Neuronal stem cell (in vitro differentiated cells): ENCODE results near the gene CTDP1.
A peak's percentile ranks its signal among the peaks of the same experiment; 100 is the strongest.
"Not testable (repeated sequence)": the region's sequence is repeated elsewhere in the genome, so short reads cannot be mapped to it uniquely, and the experiment has no call there.

Experiments used
- DNase-seq: peaks from one replicate; pipeline ENCODE4 v3.0.0-alpha.2; 2013; ENCODE audit warnings: low spot score
- H2AFZ ChIP-seq: one replicate; pipeline ENCODE4 v1.6.1; 2013; ENCODE audit warnings: mild to moderate bottlenecking, low read length, inconsistent platforms
- H2AK5ac ChIP-seq: 2 replicates; pipeline ENCODE4 v1.6.1; 2013; ENCODE audit warnings: low read depth, mild to moderate bottlenecking, inconsistent platforms, low read length, moderate library complexity, mixed read lengths
- H2BK120ac ChIP-seq: 2 replicates; pipeline ENCODE4 v1.6.1; 2013; ENCODE audit warnings: low read depth, mild to moderate bottlenecking, inconsistent platforms, low read length, moderate library complexity, mixed read lengths
- H2BK12ac ChIP-seq: one replicate; pipeline ENCODE4 v1.6.1; 2013; ENCODE audit warnings: low read length, inconsistent platforms
- H2BK15ac ChIP-seq: 2 replicates; pipeline ENCODE4 v1.6.1; 2013; ENCODE audit warnings: mild to moderate bottlenecking, low read length, inconsistent platforms, mixed read lengths
- H2BK5ac ChIP-seq: one replicate; pipeline ENCODE4 v1.6.1; 2013; ENCODE audit warnings: inconsistent platforms, mild to moderate bottlenecking, low read length, moderate library complexity
- H3K14ac ChIP-seq: one replicate; pipeline ENCODE4 v1.6.1; 2013; ENCODE audit warnings: low read length, inconsistent platforms
- H3K18ac ChIP-seq: 2 replicates; pipeline ENCODE4 v1.6.1; 2013; ENCODE audit warnings: low read length, inconsistent platforms
- H3K23ac ChIP-seq: 2 replicates; pipeline ENCODE4 v1.6.1; 2013; ENCODE audit warnings: low read depth, mild to moderate bottlenecking, mixed read lengths, low read length, inconsistent platforms; ENCODE audit not compliant: poor library complexity
- H3K27ac ChIP-seq: replicated peaks from 3 replicates; pipeline ENCODE4 v1.5.1; 2013; ENCODE audit warnings: low read length, inconsistent platforms
- H3K27me3 ChIP-seq, 3 experiments: 2 replicates each; pipeline ENCODE4 v1.6.1; 2013; ENCODE audit warnings: low read length in 3 of 3, mild to moderate bottlenecking in 2 of 3, inconsistent platforms in 1 of 3, low read depth in 1 of 3, mixed read lengths in 1 of 3, moderate library complexity in 1 of 3; ENCODE audit not compliant: control insufficient read depth in 3 of 3, insufficient read depth in 3 of 3
- H3K36me3 ChIP-seq, 2 donors: replicated peaks in 1 of 2; 2 replicates each; pipeline ENCODE4 v1.6.1; 2013; ENCODE audit warnings: low read length in 2 of 2; ENCODE audit not compliant: control insufficient read depth in 2 of 2, insufficient read depth in 2 of 2
- H3K4ac ChIP-seq: 2 replicates; pipeline ENCODE4 v1.6.1; 2013; ENCODE audit warnings: inconsistent platforms, mild to moderate bottlenecking, low read length, moderate library complexity
- H3K4me1 ChIP-seq, 2 donors: 1 replicate in 1 of 2; 2 replicates in 1 of 2; pipeline ENCODE4 v1.6.1; 2013; ENCODE audit warnings: low read length in 2 of 2, low read depth in 1 of 2; ENCODE audit not compliant: control insufficient read depth in 2 of 2, insufficient read depth in 1 of 2
- H3K4me2 ChIP-seq: one replicate; pipeline ENCODE4 v1.6.1; 2013; ENCODE audit warnings: mild to moderate bottlenecking, low read length, inconsistent platforms; ENCODE audit not compliant: insufficient read depth, poor library complexity, severe bottlenecking
- H3K4me3 ChIP-seq, 2 donors: 2 replicates each; pipeline ENCODE4 v1.5.1; 2013; ENCODE audit warnings: low read length in 2 of 2, mild to moderate bottlenecking in 2 of 2, inconsistent platforms in 1 of 2, moderate library complexity in 1 of 2
- H3K79me1 ChIP-seq: one replicate; pipeline ENCODE4 v1.6.1; 2013; ENCODE audit warnings: low read depth, mild to moderate bottlenecking, inconsistent platforms, low read length, moderate library complexity
- H3K9ac ChIP-seq: one replicate; pipeline ENCODE4 v1.6.1; 2013; ENCODE audit warnings: mild to moderate bottlenecking, low read depth, low read length, inconsistent platforms; ENCODE audit not compliant: poor library complexity
- H3K9me3 ChIP-seq, 2 donors: replicated peaks in 1 of 2; 2 replicates each; pipeline versions ENCODE3 to v1.6.1; 2013; ENCODE audit warnings: low read length in 2 of 2, mild to moderate bottlenecking in 2 of 2, inconsistent platforms in 1 of 2, low read depth in 1 of 2, mixed read lengths in 1 of 2, moderate library complexity in 1 of 2; ENCODE audit not compliant: control insufficient read depth in 2 of 2, insufficient read depth in 1 of 2
- H4K8ac ChIP-seq: one replicate; pipeline ENCODE4 v1.6.1; 2013; ENCODE audit warnings: low read depth, mild to moderate bottlenecking, inconsistent platforms, low read length, moderate library complexity
- H4K91ac ChIP-seq: one replicate; pipeline ENCODE4 v1.6.1; 2013; ENCODE audit warnings: low read length, low read depth, mild to moderate bottlenecking, inconsistent platforms; ENCODE audit not compliant: poor library complexity
- WGBS, 2 donors: extraction: QIAGEN DNeasy Blood & Tissue Kit; methylation state at CpG; one replicate each; pipeline ENCODE4 v1.1.7; 2013; ENCODE audit warnings: missing lambda C conversion rate in 2 of 2, mixed read lengths in 1 of 2; ENCODE audit not compliant: insufficient read length in 2 of 2, insufficient replicate concordance in 1 of 2; ENCODE audit errors: extremely low coverage in 2 of 2; 5-methylcytosine and 5-hydroxymethylcytosine counted together

CTDP1 gene

GRCh38 chr18:79719478-79720358, 40.1 kb downstream of the CTDP1 start:
- not testable (repeated sequence) for H3K18ac ChIP-seq, H3K27me3 ChIP-seq, H3K4me3 ChIP-seq, DNase-seq, H3K4me1 ChIP-seq, H2BK15ac ChIP-seq, H4K8ac ChIP-seq, H2AFZ ChIP-seq, H4K91ac ChIP-seq, H3K9me3 ChIP-seq, H3K79me1 ChIP-seq, H2BK12ac ChIP-seq, H3K27ac ChIP-seq, H3K4ac ChIP-seq, H2BK120ac ChIP-seq, H2AK5ac ChIP-seq, H2BK5ac ChIP-seq, H3K4me2 ChIP-seq, H3K14ac ChIP-seq, H3K23ac ChIP-seq, H3K9ac ChIP-seq
- H3K36me3 ChIP-seq, result peaks cover 35 to 86% of the 10 kb centered on the region in 2 donors
- WGBS, 2 donors, result no CpG with 5 or more reads among the region's 19 CpGs

DNA sequence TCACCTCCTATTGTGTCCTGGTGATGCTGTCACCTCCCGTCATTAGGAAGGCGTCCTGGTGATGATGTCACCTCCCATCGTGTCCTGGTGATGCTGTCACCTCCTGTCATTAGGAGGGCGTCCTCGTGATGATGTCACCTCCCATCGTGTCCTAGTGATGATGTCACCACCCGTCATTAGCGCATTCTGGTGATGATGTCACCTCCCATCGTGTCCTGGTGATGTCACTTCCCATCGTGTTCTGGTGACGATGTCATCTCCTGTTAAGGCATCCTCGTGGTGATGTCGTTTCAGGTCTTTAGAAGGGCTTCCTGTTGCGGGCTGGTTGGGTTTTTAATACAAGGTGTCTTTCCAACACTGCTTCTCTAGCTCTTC, 40.7 kb downstream of the CTDP1 start:
- Histone ChIP-seq H3K9ac (no peak overlapping the region), H2BK120ac (no peak overlapping the region), H2BK5ac (no peak overlapping the region), H3K23ac (no peak overlapping the region), H3K27me3 (no peaks in the 10 kb centered on the region), H3K9me3 (peaks cover 0 to 4% of the 10 kb centered on the region in 2 donors), H4K91ac (no peak overlapping the region), H3K4me3 (no peak overlapping the region), H2AFZ (no peak overlapping the region), H3K27ac (no peak overlapping the region), H3K79me1 (peaks cover 6% of the 10 kb centered on the region), H4K8ac (no peak overlapping the region), H2AK5ac (no peak overlapping the region), H3K36me3 (peaks cover 29 to 86% of the 10 kb centered on the region in 2 donors), H2BK12ac (no peak overlapping the region), H3K4me2 (no peak overlapping the region), H3K4me1 (no peaks in the 10 kb centered on the region), H3K14ac (no peak overlapping the region), H3K18ac (no peak overlapping the region), H3K4ac (no peak overlapping the region), H2BK15ac (no peak overlapping the region)
- no CpG with 5 or more reads among the region's 14 CpGs for WGBS, 2 donors
- no peak for DNase-seq

- no peak overlapping the region for H3K27ac ChIP-seq
- H2BK120ac ChIP-seq, result no peak overlapping the region
- DNase-seq, result no peak
- peaks cover 5% of the 10 kb centered on the region for H3K79me1 ChIP-seq
- H3K4me3 ChIP-seq, result no peak overlapping the region
- H3K27me3 ChIP-seq, result no peaks in the 10 kb centered on the region
- no peaks in the 10 kb centered on the region for H3K4me1 ChIP-seq
- H3K18ac ChIP-seq, result peak overlapping the region; percentile 6
- no peak overlapping the region for H2BK5ac ChIP-seq
- H3K23ac ChIP-seq, result no peak overlapping the region
- WGBS, 2 donors, result no CpG with 5 or more reads among the region's 13 CpGs
- no peak overlapping the region for H3K4ac ChIP-seq
- no peak overlapping the region for H2AFZ ChIP-seq
- no peak overlapping the region for H4K8ac ChIP-seq
- no peak overlapping the region for H4K91ac ChIP-seq
- H2AK5ac ChIP-seq, result no peak overlapping the region
- peak overlapping the region; percentile 39 for H3K9ac ChIP-seq
- no peak overlapping the region for H2BK12ac ChIP-seq
- H3K9me3 ChIP-seq, result peaks cover 6 to 12% of the 10 kb centered on the region in 2 donors
- peaks cover 24 to 90% of the 10 kb centered on the region in 2 donors for H3K36me3 ChIP-seq
- H2BK15ac ChIP-seq, result no peak overlapping the region
- H3K4me2 ChIP-seq, result no peak overlapping the region
- no peak overlapping the region for H3K14ac ChIP-seq
Observed at GRCh38 chr18:79723036-79723435, 43.4 kb downstream of the CTDP1 start.

- H3K4me1 ChIP-seq, result no peaks in the 10 kb centered on the region
- H3K27me3 ChIP-seq, result no peaks in the 10 kb centered on the region
- peaks cover 6 to 12% of the 10 kb centered on the region in 2 donors for H3K9me3 ChIP-seq
- H3K18ac ChIP-seq, result no peak overlapping the region
- no peak overlapping the region for H3K23ac ChIP-seq
- H2BK15ac ChIP-seq, result no peak overlapping the region
- WGBS, 2 donors, result no CpG with 5 or more reads among the region's 11 CpGs
- H4K91ac ChIP-seq, result no peak overlapping the region
- no peak for DNase-seq
- no peak overlapping the region for H2BK5ac ChIP-seq
- no peak overlapping the region for H2BK12ac ChIP-seq
- H4K8ac ChIP-seq, result no peak overlapping the region
- no peak overlapping the region for H2AFZ ChIP-seq
- H3K9ac ChIP-seq, result no peak overlapping the region
- H3K79me1 ChIP-seq, result peaks cover 3% of the 10 kb centered on the region
- no peak overlapping the region for H2AK5ac ChIP-seq
- H3K4me3 ChIP-seq, result no peak overlapping the region
- no peak overlapping the region for H3K14ac ChIP-seq
- H2BK120ac ChIP-seq, result no peak overlapping the region
- H3K4ac ChIP-seq, result no peak overlapping the region
- H3K36me3 ChIP-seq, result peaks cover 26 to 89% of the 10 kb centered on the region in 2 donors
- no peak overlapping the region for H3K4me2 ChIP-seq
- no peak overlapping the region for H3K27ac ChIP-seq
Observed at GRCh38 chr18:79723628-79724027, 44.0 kb downstream of the CTDP1 start.
